Hematopoietic multipotent progenitor cell (in vitro differentiated cells): ENCODE results near the gene GALNT4. TPM values are rescaled to one million over a fixed set of nuclear protein-coding genes. Genes with fewer than 3 reads are reported as not detected.

ENCODE experiments used
- DNase-seq, 3 donors: peaks; one replicate each; pipeline ENCODE4 v3.0.0-alpha.2; 2011 to 2015; ENCODE audit warnings: low read depth in 2 of 3, low spot score in 2 of 3
- small RNA-seq: library from RNA; depleted of rRNA; stranded (forward); fragments of <200 nt; gene quantifications from one replicate; pipeline ENCODE3, GENCODE V24; 2012
- total RNA-seq: library from RNA; depleted of rRNA; stranded (reverse); fragments of >200 nt; gene quantifications from one replicate; pipeline ENCODE4 v1.2.3, GENCODE V29; 2012

Gene GALNT4
- total RNA-seq, 1 donor, result 5.1 TPM

- no peak for DNase-seq
Observed at GRCh38 chr12:89494411-89495231, 30.0 kb downstream of the GALNT4 start.

GRCh38 chr12:89493670-89494302, 30.8 kb downstream of the GALNT4 start:
- peak in 1 of 3 donors; percentile 52 for DNase-seq

GRCh38 chr12:89492883-89493282, 31.7 kb downstream of the GALNT4 start:
- DNase-seq, result no peak

GRCh38 chr12:89490922-89491321, 33.7 kb downstream of the GALNT4 start:
- DNase-seq, result no peak

- no peak for DNase-seq
Observed at GRCh38 chr12:89486264-89486663, 38.3 kb downstream of the GALNT4 start.

- no peak for DNase-seq
Observed at GRCh38 chr12:89484470-89484869, 40.1 kb downstream of the GALNT4 start.

GRCh38 chr12:89481213-89481914, 43.2 kb downstream of the GALNT4 start:
- DNase-seq, result no peak

- no peak for DNase-seq
Observed at GRCh38 chr12:89479982-89480381, 44.6 kb downstream of the GALNT4 start.

GRCh38 chr12:89477633-89478279, 46.8 kb downstream of the GALNT4 start:
- DNase-seq, result no peak

- DNase-seq, result no peak
Observed at GRCh38 chr12:89476904-89477595, 47.5 kb downstream of the GALNT4 start.

- DNase-seq, result no peak
Observed at GRCh38 chr12:89476232-89476631, 48.4 kb downstream of the GALNT4 start.

- DNase-seq, result no peak
Observed at GRCh38 chr12:89475203-89475990, 49.2 kb downstream of the GALNT4 start.

- no peak for DNase-seq
Observed at GRCh38 chr12:89474615-89475014, 50.0 kb downstream of the GALNT4 start.

Small RNA genes within 50 kb of the gene (small RNA-seq; reads per million reads assigned to genes)
- gene AC025034.2 (not detected), gene POC1B-GALNT4 (not detected)

Other genes with a start within 250 kb of the GALNT4 start
- gene DUSP6, start 172.3 kb downstream of the GALNT4 start, total RNA-seq, result 201 TPM
- gene POC1B, start 1.3 kb upstream of the GALNT4 start, total RNA-seq, result 12.7 TPM
- gene ATP2B1, start 184.0 kb upstream of the GALNT4 start, total RNA-seq, result 36.9 TPM